ENCODE data around the gene ITGB4. TPM values are rescaled to one million over a fixed set of nuclear protein-coding genes. Genes with fewer than 3 reads are reported as not detected.

The ITGB4 gene
- total RNA-seq, 1 donor from 2014 or later: 26.4 TPM

GRCh38 chr17:75799402-75799801, 78.1 kb downstream of the ITGB4 start:
- Mint-ChIP-seq H3K4me3 (no peak overlapping the region), H3K9me3 (no peaks in the 10 kb centered on the region)

GRCh38 chr17:75803883-75804282, 82.6 kb downstream of the ITGB4 start:
- H3K36me3 Mint-ChIP-seq: peaks cover 6% of the 10 kb centered on the region

More at GRCh38 chr17:75799402-75799801, 78.1 kb downstream of the ITGB4 start:
- H3K4me1 Mint-ChIP-seq (ENCODE audit: unreplicated experiment): no peaks in the 10 kb centered on the region
- H3K27me3 Mint-ChIP-seq: no peaks in the 10 kb centered on the region
- peaks cover 16% of the 10 kb centered on the region for H3K36me3 Mint-ChIP-seq
- no peak for DNase-seq (ENCODE audit: extremely low spot score, unreplicated experiment)
- H3K27ac Mint-ChIP-seq: no peak overlapping the region
- no peak for TF ChIP-seq CTCF (conservative IDR thresholded peaks at IDR 0.05)

GRCh38 chr17:75806822-75807500, 85.7 kb downstream of the ITGB4 start:
- Mint-ChIP-seq H3K27ac (no peak overlapping the region), H3K4me1 (ENCODE audit: unreplicated experiment) (peaks cover 4% of the 10 kb centered on the region)
- no peak for DNase-seq (ENCODE audit: extremely low spot score, unreplicated experiment)

More at GRCh38 chr17:75803883-75804282, 82.6 kb downstream of the ITGB4 start:
- no peaks in the 10 kb centered on the region for H3K27me3 Mint-ChIP-seq
- H3K4me1 Mint-ChIP-seq (ENCODE audit: unreplicated experiment): peaks cover 4% of the 10 kb centered on the region
- no peak for DNase-seq (ENCODE audit: extremely low spot score, unreplicated experiment)
- no peak overlapping the region for H3K27ac Mint-ChIP-seq
- no peaks in the 10 kb centered on the region for H3K9me3 Mint-ChIP-seq
- no peak overlapping the region for H3K4me3 Mint-ChIP-seq
- no peak for TF ChIP-seq CTCF (conservative IDR thresholded peaks at IDR 0.05)

More at GRCh38 chr17:75806822-75807500, 85.7 kb downstream of the ITGB4 start:
- TF ChIP-seq CTCF (conservative IDR thresholded peaks at IDR 0.05): no peak
- H3K27me3 Mint-ChIP-seq: no peaks in the 10 kb centered on the region
- H3K36me3 Mint-ChIP-seq: no peaks in the 10 kb centered on the region
- no peaks in the 10 kb centered on the region for H3K9me3 Mint-ChIP-seq
- H3K4me3 Mint-ChIP-seq: no peak overlapping the region

Small RNAs within 50 kb of the gene (microRNA-seq; reads per million reads assigned to microRNA genes)
- gene MIR4738: not detected

Other genes with a start within 250 kb of the ITGB4 start
- gene CASKIN2, start 205.9 kb upstream of the ITGB4 start, total RNA-seq (ENCODE audit: low replicate concordance): 29.5 and 31.2 TPM in 2 replicates
- 28.4 and 41.0 TPM in 2 replicates for gene TSEN54, start 204.9 kb upstream of the ITGB4 start, total RNA-seq (ENCODE audit: low replicate concordance)
- 90.6 and 226 TPM in 2 replicates for gene LLGL2, start 195.8 kb upstream of the ITGB4 start, total RNA-seq (ENCODE audit: low replicate concordance)
- gene MYO15B, start 133.7 kb upstream of the ITGB4 start, total RNA-seq (ENCODE audit: low replicate concordance): 48.2 and 49.0 TPM in 2 replicates
- 9.3 and 17.7 TPM in 2 replicates for gene SMIM5, start 88.0 kb upstream of the ITGB4 start, total RNA-seq (ENCODE audit: low replicate concordance)
- gene RECQL5, start 54.3 kb upstream of the ITGB4 start, total RNA-seq (ENCODE audit: low replicate concordance): 64.7 and 90.4 TPM in 2 replicates
- gene SAP30BP, start 54.1 kb upstream of the ITGB4 start, total RNA-seq (ENCODE audit: low replicate concordance): 88.1 and 89.3 TPM in 2 replicates
- gene GALK1, start 43.7 kb downstream of the ITGB4 start, total RNA-seq (ENCODE audit: low replicate concordance): 33.0 and 59.8 TPM in 2 replicates
- gene UNK, start 63.3 kb downstream of the ITGB4 start, total RNA-seq (ENCODE audit: low replicate concordance): 41.9 and 49.7 TPM in 2 replicates
- 7.1 and 7.4 TPM in 2 replicates for gene UNC13D, start 122.9 kb downstream of the ITGB4 start, total RNA-seq (ENCODE audit: low replicate concordance)
- 43.0 and 49.9 TPM in 2 replicates for gene WBP2, start 133.9 kb downstream of the ITGB4 start, total RNA-seq (ENCODE audit: low replicate concordance)
- gene TRIM47, start 157.1 kb downstream of the ITGB4 start, total RNA-seq (ENCODE audit: low replicate concordance): 1.9 and 3.1 TPM in 2 replicates
- gene TRIM65, start 175.5 kb downstream of the ITGB4 start, total RNA-seq (ENCODE audit: low replicate concordance): 8.1 and 19.0 TPM in 2 replicates
- gene MRPL38, start 183.4 kb downstream of the ITGB4 start, total RNA-seq (ENCODE audit: low replicate concordance): 93.5 and 113 TPM in 2 replicates
- 18.7 and 27.5 TPM in 2 replicates for gene FBF1, start 219.6 kb downstream of the ITGB4 start, total RNA-seq (ENCODE audit: low replicate concordance)